ENCODE results near the gene PPP1CC. TPM values are rescaled to one million over a fixed set of nuclear protein-coding genes. Genes with fewer than 3 reads are reported as not detected.

PPP1CC gene
- total and polyA plus RNA-seq, 9 donors, result 94.4 to 158 (median 126) TPM

DNA sequence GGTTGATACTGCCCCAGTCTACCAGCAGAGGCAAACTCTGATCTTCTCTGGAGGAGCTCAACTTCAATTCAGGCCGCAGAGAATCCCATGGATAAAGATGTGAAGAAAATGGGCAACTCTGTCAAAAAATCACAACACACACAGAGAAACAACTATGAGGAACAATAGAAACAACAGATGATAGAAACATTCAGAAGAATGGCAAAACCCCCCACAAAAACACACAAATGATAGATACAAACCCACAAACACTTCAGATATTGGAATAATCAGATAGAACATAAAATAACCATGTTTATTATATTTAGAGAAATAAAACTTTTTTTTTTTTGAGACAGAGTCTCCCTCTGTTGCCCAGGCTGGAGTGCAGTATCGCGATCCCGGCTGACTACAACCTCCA, 33.8 kb downstream of the PPP1CC start:
- Histone ChIP-seq H3K9me3 (no peaks in the 10 kb centered on the region), H3K27me3 (no peaks in the 10 kb centered on the region), H3K4me1 (ENCODE audit: insufficient read depth) (no peaks in the 10 kb centered on the region), H3K27ac (no peak overlapping the region), H3K4me3 (no peak overlapping the region), H3K36me3 (no peaks in the 10 kb centered on the region)
- TF ChIP-seq, protein P1, sequence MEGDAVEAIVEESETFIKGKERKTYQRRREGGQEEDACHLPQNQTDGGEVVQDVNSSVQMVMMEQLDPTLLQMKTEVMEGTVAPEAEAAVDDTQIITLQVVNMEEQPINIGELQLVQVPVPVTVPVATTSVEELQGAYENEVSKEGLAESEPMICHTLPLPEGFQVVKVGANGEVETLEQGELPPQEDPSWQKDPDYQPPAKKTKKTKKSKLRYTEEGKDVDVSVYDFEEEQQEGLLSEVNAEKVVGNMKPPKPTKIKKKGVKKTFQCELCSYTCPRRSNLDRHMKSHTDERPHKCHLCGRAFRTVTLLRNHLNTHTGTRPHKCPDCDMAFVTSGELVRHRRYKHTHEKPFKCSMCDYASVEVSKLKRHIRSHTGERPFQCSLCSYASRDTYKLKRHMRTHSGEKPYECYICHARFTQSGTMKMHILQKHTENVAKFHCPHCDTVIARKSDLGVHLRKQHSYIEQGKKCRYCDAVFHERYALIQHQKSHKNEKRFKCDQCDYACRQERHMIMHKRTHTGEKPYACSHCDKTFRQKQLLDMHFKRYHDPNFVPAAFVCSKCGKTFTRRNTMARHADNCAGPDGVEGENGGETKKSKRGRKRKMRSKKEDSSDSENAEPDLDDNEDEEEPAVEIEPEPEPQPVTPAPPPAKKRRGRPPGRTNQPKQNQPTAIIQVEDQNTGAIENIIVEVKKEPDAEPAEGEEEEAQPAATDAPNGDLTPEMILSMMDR (IDR thresholded peaks at IDR 0.05), result no peak
- no peak for TF ChIP-seq EP300 (IDR thresholded peaks at IDR 0.05)
- no peak for TF ChIP-seq POLR2A (IDR thresholded peaks at IDR 0.05)
- WGBS, 3 donors, result 96 to 99% (median 97%) methylated on average over 4 of the region's 4 CpGs
- intact Hi-C loops (cut with DNase I), result no loop called here
- DNase-seq, result no peak

DNA sequence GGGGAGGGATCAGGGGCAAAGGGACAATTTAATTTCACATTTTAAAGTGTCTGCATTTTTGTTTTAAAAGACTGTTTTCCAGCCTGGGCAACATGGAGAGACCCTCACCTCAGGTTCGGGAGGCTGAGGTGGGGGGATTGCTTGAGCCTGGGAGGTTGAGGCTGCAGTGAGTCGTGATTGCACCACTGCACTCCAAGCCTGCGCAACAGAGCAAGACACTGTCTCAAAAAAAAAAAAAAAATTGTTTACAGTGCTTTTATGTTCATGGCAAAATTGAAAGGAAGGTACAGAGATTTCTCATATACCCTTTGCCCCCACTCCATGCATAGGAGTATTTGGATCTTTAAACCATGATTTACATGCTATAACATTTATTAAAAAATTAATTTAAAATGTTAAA, 37.4 kb downstream of the PPP1CC start:
- WGBS, 3 donors, result 45 to 62% (median 54%) methylated on average over 3 of the region's 3 CpGs
- no peak overlapping the region for H3K4me3 ChIP-seq
- H3K9me3 ChIP-seq, result no peaks in the 10 kb centered on the region
- H3K27ac ChIP-seq, result no peak overlapping the region
- intact Hi-C loops (cut with DNase I), result no loop called here
- no peaks in the 10 kb centered on the region for H3K36me3 ChIP-seq
- H3K4me1 ChIP-seq (ENCODE audit: insufficient read depth), result no peaks in the 10 kb centered on the region
- no peak for TF ChIP-seq POLR2A (IDR thresholded peaks at IDR 0.05)
- TF ChIP-seq, protein P1 (IDR thresholded peaks at IDR 0.05), result no peak
- TF ChIP-seq EP300 (IDR thresholded peaks at IDR 0.05), result no peak
- H3K27me3 ChIP-seq, result no peaks in the 10 kb centered on the region
- DNase-seq, result no peak

DNA sequence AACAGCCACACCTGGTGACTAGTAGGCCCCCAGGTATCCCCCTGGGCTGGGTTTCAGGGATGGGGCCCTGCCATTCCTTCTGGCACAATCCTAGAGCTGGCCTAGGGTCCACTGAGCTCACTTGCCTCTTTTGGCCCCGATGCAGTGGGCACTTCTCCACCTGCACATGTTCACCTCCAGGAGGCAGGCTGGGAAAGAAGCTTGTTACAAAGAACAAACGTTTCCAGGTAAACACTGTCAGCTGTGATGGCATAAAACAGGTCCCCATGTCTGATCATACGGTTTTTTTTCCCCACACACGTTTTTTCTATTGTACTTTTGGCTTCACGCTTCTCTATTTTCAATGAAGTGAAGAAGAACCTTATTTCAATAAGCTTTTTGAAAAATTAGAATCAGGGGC, 37.9 kb downstream of the PPP1CC start:
- intact Hi-C loops (cut with DNase I), result no loop called here

DNA sequence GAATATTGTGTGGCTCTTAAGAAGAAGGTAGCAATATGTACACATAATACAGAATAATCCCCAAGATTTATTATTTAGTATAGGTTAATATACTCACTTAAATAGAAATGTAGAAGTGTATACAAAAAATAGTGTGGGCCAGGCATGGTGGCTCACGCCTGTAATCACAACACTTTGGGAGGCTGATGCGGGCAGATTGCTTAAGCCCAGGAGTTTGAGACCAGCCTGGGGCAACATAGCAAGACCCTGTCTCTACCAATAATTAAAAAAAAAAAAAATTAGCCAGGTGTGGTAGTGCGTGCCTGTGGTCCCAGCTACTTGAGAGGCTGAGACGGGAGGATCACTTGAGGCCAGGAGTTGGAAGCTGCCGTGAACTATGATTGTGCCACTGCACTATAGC, 38.5 kb downstream of the PPP1CC start:
- Histone ChIP-seq H3K36me3 (no peaks in the 10 kb centered on the region), H3K4me1 (ENCODE audit: insufficient read depth) (peaks cover under 1% of the 10 kb centered on the region), H3K27me3 (no peaks in the 10 kb centered on the region), H3K4me3 (no peak overlapping the region), H3K9me3 (no peaks in the 10 kb centered on the region), H3K27ac (no peak overlapping the region)
- 89 to 95% (median 92%) methylated on average over 5 of the region's 5 CpGs for WGBS, 3 donors
- no peak for DNase-seq
- no peak for TF ChIP-seq POLR2A (IDR thresholded peaks at IDR 0.05)
- no peak for TF ChIP-seq EP300 (IDR thresholded peaks at IDR 0.05)
- intact Hi-C loops (cut with DNase I), result no loop called here

More for the DNA sequence above, 37.9 kb downstream of the PPP1CC start:
- Histone ChIP-seq H3K9me3 (no peaks in the 10 kb centered on the region), H3K36me3 (no peaks in the 10 kb centered on the region), H3K4me3 (no peak overlapping the region), H3K4me1 (ENCODE audit: insufficient read depth) (no peaks in the 10 kb centered on the region), H3K27ac (no peak overlapping the region), H3K27me3 (no peaks in the 10 kb centered on the region)
- DNase-seq, result no peak
- 30 to 39% (median 37%) methylated on average over 5 of the region's 5 CpGs for WGBS, 3 donors
- TF ChIP-seq, protein P1 (IDR thresholded peaks at IDR 0.05), result no peak
- TF ChIP-seq POLR2A (IDR thresholded peaks at IDR 0.05), result no peak
- no peak for TF ChIP-seq EP300 (IDR thresholded peaks at IDR 0.05)

DNA sequence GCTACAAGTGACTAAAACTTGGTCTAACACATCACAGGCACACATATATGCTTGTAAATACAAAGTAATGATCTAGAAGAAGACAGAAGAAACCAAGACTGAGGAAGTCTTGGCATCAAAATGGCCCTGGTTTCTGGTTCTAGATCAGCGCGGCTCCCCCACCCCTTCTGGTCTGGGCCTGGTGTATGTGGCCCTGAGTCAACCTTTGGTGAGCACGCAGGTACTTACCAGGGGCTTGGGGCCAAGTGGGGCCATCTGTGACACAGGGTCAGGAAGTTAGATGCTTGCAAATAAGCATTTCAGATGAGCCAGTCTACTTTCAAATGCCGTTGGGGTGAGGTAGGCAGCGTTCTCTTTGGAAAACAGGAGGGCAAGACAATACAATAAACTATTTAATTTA, 40.6 kb downstream of the PPP1CC start:
- Histone ChIP-seq H3K4me1 (ENCODE audit: insufficient read depth) (peaks cover 5% of the 10 kb centered on the region), H3K9me3 (no peaks in the 10 kb centered on the region), H3K27ac (no peak overlapping the region), H3K36me3 (no peaks in the 10 kb centered on the region), H3K27me3 (no peaks in the 10 kb centered on the region), H3K4me3 (no peak overlapping the region)
- WGBS, 3 donors, result 85 to 94% (median 88%) methylated on average over 5 of the region's 5 CpGs
- TF ChIP-seq EP300 (IDR thresholded peaks at IDR 0.05), result no peak
- TF ChIP-seq, protein P1 (IDR thresholded peaks at IDR 0.05), result no peak
- no peak for TF ChIP-seq POLR2A (IDR thresholded peaks at IDR 0.05)
- DNase-seq, result no peak
- intact Hi-C loops (cut with DNase I), result no loop called here

Measured in ovary (tissue), 9 donors.